HG03442 (cell line): ENCODE data around the gene CSNK1G2.

Source experiments
- ATAC-seq: cut with Tn5 transposase; IDR thresholded peaks from one replicate; pipeline ENCODE4 v1.9.1; 2021; ENCODE audit warnings: mild to moderate bottlenecking, moderate library complexity; ENCODE audit not compliant: unreplicated experiment

The CSNK1G2 gene

GRCh38 chr19:1962674-1963073 is 21.7 kb downstream of the CSNK1G2 start:
- ATAC-seq, result no peak

GRCh38 chr19:1967087-1967608 is 26.2 kb downstream of the CSNK1G2 start:
- no peak for ATAC-seq

DNA sequence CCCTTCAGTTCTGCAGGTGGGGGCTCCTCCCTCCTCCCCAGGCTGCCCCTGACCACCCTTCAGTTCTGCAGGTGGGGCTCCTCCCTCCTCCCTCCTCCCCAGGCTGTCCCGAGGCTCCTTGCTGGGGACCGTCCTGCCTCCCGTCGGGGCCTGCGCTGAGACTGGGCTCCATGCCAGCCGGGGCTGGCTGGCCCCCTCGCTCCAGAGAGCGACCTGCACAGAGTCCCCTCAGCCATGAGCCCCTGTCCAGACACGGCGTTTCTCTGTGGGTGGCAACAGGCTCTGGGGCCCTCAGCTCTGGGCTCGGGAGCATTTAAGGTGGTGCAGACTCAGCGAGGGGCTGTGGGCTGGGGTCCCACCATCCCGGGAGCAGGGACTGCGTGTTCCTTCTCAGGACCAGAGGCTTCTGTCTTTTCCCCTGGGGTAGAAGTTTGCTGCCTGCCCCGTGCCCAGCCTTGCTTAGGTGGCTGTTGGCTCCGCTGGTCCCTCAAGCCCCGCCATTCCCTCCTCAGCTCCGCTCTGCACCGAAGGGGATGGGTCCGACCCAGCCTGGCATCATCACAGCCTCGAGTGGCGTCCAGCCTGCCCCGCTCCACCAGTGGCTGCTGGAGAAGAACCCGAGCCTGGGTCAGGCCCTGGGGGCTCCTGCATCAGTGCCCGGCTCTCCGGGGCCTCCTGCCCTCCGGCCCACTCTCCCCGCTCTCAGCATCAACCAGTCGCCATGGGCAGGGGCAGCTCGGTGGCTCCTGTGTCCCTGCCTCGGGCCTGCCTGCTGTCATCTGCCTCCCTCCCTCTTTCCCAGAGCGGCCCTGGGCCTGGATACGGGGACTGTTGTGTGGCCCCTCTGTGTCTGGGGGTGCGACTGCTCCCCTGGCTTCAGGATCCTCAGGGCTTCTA is 27.6 kb downstream of the CSNK1G2 start:
- ATAC-seq, result no peak

DNA sequence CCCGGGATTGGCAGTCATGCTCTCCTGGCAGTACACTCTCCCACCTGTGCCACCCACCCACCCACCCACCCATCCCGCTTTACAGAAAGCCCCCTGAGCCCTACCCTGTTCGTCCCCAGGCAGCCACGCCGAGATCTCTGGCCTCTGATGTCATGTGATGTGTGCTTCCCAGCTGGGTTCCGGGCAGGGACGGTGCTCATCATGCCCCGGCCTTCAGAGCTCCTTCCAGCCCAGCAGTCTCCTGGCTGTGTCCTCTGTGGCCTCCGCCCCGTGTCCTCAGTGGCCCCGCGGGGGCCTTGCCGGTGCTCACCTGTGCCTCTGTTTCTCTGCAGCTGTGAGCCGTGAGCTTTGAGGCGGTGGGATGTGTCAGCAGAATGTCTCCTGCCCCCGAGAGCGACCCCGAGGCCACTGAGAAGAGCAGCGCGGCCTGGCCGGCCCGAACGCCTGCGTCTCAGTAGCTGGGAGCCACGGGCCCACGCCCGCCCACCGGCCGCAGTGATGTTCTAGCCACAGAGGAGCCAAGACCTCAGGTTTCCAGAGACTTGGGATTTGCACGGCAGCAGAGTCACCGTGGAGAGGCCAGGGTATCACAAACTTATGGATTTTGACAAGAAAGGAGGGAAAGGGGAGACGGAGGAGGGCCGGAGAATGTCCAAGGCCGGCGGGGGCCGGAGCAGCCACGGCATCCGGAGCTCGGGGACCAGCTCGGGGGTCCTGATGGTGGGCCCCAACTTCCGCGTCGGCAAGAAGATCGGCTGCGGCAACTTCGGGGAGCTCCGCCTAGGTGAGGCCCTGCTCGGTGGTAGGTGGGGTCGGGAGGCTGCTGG is 28.4 kb downstream of the CSNK1G2 start:
- ATAC-seq, result no peak

DNA sequence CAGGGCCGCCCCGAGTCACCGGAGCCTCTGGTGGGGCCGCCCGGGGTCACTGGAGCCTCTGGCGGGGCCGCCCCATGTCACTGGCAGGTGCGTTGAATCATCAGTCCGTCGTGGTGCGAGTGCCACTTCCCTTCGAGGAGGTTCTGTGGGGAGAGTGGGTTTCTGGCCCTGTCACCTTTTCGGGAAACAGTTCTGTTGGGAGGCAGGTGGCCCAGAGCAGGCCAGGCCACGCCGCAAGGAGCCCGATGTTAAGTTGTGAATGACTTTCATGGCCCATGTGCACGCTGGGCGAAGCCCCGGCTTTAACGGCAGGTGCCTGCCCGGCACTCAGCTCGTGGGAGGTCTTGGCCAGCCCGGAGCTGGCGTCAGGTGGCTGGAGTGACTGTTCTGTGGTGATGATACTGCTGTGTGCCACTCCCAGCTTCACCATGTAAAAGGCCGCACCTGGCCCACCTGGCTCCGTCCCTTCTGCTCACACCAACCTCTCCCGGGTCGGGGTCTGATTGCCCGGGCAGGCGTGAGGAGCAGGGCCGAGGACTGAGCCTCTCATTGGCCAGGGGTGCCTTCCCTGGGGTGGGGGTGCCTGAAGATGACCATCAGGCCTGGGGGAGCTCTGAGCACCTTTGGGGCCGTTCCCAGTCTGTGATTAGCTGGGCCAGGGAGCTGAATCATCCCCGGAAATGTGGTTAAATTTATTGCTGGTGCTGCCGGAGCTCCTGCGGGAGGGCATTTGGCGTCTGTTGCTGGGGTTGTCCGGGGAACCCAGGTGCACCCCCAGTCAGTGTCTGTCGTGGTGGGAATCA is 29.2 kb downstream of the CSNK1G2 start:
- ATAC-seq, result no peak

DNA sequence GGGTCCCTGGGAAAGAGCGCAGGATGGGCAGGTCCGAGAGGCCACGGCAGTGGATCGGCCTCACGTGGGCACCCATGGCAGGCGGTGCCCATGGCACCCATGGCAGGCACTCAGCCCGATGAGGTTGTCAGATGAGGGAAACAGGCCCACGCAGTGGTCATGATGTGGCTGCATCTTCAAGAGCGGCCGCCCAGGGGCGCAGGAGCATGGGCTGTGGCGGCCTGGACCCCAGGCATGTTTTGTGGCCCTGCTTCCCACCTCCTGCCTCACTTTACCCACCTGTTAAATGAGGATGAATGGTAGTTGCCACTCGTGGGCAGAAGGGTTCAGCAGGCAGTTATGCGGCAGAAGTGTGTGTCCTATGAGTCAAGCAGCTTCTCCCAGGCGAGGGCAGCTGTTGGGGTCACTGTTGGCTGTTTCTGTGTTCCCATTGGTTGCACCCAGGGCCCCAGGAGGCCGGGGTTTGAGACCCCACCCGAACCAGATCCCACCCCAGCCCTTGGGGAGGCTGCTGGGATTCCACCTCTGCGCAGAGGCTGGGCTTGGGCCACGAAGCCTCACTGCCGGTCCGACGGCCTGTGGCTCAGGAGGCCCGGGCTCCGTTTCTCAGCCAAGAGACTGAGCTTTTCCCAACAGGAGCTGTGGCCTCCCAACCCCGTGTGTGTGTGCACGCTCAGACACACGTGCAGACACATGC is 30.0 kb downstream of the CSNK1G2 start:
- no peak for ATAC-seq

GRCh38 chr19:1974381-1975161 is 33.6 kb downstream of the CSNK1G2 start:
- no peak for ATAC-seq

DNA sequence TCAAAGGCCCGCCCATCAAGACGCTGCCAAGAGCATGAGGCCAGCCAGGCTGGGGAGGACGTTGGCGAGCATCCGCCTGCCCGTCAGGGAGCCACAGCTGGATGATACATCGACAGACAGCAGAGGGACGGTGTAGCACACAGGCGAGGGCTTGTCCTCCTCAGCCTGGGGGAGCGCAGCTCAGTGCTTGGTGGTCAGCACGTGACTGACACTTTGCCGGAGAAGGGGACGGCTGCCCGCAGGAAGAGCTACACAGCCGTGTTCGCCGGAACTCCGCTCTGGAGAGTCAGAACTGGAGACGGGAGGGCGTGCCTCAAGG is 34.1 kb downstream of the CSNK1G2 start:
- ATAC-seq, result no peak

DNA sequence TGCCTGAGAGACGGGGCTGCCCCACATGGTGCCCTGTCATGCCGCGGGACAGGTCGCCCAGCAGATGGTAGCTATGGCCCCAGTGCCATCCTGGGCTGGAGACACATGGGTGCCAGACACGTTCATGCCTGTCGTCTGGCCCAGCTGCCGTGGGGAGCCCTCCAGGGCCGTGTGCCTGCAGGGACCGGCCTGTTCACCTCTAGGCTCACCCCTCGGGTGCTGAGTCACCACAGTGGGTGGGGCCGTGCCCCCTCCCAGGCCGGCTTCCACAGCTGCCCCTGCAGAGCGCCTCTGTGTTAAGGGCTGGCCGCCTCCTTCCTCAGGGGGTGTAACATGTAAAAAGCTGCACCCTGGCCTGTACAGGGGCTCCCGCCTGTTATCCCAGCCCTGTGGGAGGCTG is 36.1 kb downstream of the CSNK1G2 start:
- ATAC-seq, result no peak

DNA sequence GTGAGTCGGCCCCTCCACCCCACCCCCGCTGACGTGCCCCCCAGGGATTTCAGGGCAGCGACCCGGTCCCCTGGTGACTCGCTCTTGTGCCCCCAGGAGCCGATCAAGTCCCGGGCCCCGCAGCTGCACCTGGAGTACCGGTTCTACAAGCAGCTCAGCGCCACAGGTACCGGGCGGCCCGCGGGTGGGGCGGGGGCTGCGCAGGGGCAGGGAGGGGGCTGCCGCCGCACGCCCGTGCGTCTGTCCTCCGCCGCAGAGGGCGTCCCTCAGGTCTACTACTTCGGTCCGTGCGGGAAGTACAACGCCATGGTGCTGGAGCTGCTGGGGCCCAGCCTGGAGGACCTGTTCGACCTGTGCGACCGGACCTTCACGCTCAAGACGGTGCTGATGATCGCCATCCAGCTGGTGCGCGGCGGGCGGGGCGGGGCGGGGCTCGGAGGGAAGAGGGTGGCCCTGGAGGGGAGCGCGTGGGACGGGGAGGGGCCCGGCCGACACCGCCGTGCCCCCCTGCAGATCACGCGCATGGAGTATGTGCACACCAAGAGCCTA is 37.4 kb downstream of the CSNK1G2 start:
- ATAC-seq, result no peak

- ATAC-seq, result no peak
Observed at GRCh38 chr19:1979017-1979416, 38.0 kb downstream of the CSNK1G2 start.

DNA sequence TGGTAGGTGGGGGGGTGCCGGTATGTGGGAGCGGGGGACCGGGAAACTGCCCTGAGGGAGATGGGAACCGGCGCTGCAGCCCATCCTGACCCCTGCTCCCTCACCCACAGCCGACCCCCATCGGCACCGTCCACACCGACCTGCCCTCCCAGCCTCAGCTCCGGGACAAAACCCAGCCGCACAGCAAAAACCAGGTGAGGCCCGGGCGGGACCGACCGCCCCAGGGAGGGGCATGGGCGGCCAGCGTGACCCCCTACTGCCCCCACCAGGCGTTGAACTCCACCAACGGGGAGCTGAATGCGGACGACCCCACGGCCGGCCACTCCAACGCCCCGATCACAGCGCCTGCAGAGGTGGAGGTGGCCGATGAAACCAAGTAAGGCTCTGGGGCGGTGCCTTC is 38.7 kb downstream of the CSNK1G2 start:
- ATAC-seq, result no peak

DNA sequence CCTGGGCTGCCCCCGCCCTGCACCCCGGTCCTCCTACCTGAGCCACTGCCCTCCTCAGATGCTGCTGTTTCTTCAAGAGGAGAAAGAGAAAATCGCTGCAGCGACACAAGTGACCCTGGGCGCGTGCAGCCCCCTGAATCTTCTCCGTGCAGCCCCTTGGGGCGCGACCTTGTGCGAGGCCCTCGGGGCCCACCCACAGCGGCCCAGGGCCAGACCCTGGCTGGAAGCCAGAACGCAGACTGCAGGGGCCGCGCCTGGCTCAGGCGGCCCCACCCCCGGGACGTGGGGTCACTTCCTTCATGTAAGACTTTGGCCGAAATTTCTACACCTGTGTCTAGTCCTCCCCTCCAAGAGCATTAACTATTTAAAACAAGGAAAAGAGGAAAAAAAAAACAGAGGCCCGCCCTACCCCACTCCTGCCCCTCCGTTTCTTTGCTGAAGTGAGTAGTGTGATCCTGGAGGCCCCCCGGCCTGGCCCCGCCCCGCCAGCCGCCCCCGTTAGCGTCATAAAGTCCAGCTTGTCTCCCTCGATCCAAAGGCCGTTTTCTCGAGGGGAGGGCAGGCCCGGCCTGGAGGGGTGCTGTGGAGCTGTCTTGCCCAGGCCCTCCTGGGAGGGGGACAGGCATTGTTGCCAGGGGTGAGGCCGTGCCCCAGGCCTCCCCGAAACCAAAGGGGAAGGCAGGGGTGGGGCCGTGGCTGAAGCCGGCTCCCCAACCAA is 39.3 kb downstream of the CSNK1G2 start:
- ATAC-seq, result no peak

GRCh38 chr19:1980809-1981181 is 39.8 kb downstream of the CSNK1G2 start:
- ATAC-seq, result no peak

GRCh38 chr19:1981253-1981652 is 40.3 kb downstream of the CSNK1G2 start:
- ATAC-seq, result no peak

GRCh38 chr19:1984357-1984756 is 43.4 kb downstream of the CSNK1G2 start:
- ATAC-seq, result no peak

- ATAC-seq, result no peak
Observed at GRCh38 chr19:1985588-1986356, 44.8 kb downstream of the CSNK1G2 start.
